Measurements from ENCODE around the gene UBALD2. TPM values are rescaled to one million over a fixed set of nuclear protein-coding genes. Genes with fewer than 3 reads are reported as not detected.
A peak's percentile ranks its signal among the peaks of the same experiment; 100 is the strongest.

The UBALD2 gene
- total RNA-seq, 1 donor from 2014 or later = 18.4 TPM

DNA sequence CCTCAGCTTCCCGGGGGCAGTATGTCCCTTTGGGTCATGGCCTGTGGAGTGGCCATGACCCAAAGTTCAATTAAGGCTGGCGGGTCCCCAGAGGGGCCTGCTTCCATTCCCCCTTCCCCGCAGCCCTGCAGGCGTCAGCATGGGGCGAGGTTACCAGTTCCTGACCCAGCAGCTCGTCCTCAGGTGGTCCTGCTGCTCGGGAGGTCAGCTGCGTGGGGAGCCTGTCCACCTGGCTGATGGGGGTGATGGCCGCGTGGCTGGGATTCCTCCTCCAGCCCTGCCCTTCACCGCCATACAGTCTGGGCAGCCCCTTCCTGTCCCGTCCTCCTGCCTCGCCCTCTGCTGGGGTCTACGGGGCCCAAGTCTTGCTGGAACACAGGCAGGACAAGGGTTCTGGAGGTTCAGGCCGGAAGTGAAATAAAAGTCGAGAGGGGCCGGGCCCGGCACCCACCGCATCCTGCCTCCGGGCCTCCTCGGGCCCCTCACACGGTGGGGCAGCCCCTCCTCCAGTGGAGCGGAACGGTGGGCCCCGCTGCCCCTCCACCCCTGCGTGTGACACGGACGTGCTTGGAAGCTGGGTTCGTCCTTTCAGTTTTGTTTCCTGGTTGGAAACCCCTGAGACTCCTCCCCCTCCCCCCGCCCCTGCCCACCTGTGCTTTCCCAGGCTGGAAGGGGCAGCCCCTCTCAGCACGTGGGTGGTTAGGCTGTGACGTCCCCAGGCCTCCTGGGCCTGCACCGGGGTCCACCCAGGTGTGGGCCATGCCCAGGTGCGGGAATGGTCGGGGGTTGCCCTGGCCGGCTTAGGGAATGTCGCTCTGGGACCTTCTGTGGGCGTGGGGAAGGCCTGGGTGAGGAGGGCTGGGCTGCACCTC, 6.8 kb downstream of the UBALD2 start:
- no peaks in the 10 kb centered on the region for H3K27me3 ChIP-seq
- intact Hi-C loops (cut with DNase I) = no loop called here
- TF ChIP-seq POLR2AphosphoS5 (IDR thresholded peaks at IDR 0.05; ENCODE audit: insufficient read depth in 1 of 2, low read depth in 1 of 2) (peak in 1 of 2 donors; percentile 42), CTCF (IDR thresholded peaks at IDR 0.05) (no peak), POLR2A (IDR thresholded peaks at IDR 0.05) (no peak)
- peaks cover 71% of the 10 kb centered on the region for H3K4me1 ChIP-seq
- peaks cover 0 to 13% of the 10 kb centered on the region in 2 donors for H3K36me3 ChIP-seq
- DNase-seq (ENCODE audit: extremely low spot score in 2 of 2) = no peak
- peak overlapping the region; percentile 56 for H3K27ac ChIP-seq
- no peaks in the 10 kb centered on the region for H3K9me3 ChIP-seq
- H3K4me3 ChIP-seq = peak overlapping the region; percentile 37 to 49

- TF ChIP-seq POLR2AphosphoS5 (IDR thresholded peaks at IDR 0.05; ENCODE audit: insufficient read depth in 1 of 2, low read depth in 1 of 2) = no peak
- TF ChIP-seq CTCF (IDR thresholded peaks at IDR 0.05) = no peak
- TF ChIP-seq POLR2A (IDR thresholded peaks at IDR 0.05) = no peak
- peaks cover 0 to 13% of the 10 kb centered on the region in 2 donors for H3K36me3 ChIP-seq
- no peak for DNase-seq (ENCODE audit: extremely low spot score in 2 of 2)
- peak overlapping the region; percentile 56 for H3K27ac ChIP-seq
- intact Hi-C loops (cut with DNase I) = no loop called here
- no peaks in the 10 kb centered on the region for H3K27me3 ChIP-seq
- no peaks in the 10 kb centered on the region for H3K9me3 ChIP-seq
- H3K4me1 ChIP-seq = peaks cover 66% of the 10 kb centered on the region
- H3K4me3 ChIP-seq = peak overlapping the region; percentile 37 to 49
Measured at GRCh38 chr17:76272541-76273444, 7.6 kb downstream of the UBALD2 start.

DNA sequence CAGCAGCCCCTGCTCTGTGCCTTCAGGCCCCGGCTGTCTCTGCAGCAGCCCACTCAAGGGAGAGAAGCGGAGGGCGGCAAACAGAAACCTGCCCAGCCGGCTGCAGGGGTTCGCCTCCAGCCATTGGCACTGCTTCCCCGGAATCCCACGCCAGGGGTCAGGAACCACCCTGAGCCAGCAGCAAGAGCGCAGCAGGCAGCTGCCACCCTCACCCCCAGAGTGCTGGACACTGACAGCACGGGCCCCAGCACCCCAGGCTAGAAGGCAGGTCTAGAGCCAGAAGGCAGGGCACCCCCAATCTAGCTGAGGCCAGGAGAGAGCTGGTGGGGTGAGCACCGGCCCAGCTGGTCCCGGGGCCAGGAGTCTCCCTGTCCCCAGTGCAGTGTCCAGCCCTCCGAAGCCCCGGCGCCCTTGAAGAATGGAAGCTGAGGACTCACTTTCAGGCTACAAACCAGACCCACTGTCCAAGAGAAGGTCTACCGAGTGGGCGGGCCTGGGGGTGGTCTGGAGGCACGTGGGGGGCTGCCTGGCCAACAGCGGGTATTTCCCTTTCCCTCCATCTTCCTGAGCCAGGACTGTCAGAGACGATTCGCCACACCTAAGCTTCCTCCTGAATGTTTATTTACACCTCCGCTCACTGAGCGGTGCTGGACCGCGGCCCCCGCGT, 8.4 kb downstream of the UBALD2 start:
- Histone ChIP-seq H3K27me3 (no peaks in the 10 kb centered on the region), H3K4me3 (no peak overlapping the region), H3K4me1 (peaks cover 59% of the 10 kb centered on the region), H3K36me3 (peaks cover 0 to 13% of the 10 kb centered on the region in 2 donors), H3K27ac (no peak overlapping the region), H3K9me3 (no peaks in the 10 kb centered on the region)
- intact Hi-C loops (cut with DNase I) = no loop called here
- TF ChIP-seq POLR2AphosphoS5 (IDR thresholded peaks at IDR 0.05; ENCODE audit: insufficient read depth in 1 of 2, low read depth in 1 of 2) (no peak), CTCF (IDR thresholded peaks at IDR 0.05) (no peak), POLR2A (IDR thresholded peaks at IDR 0.05) (no peak)
- no peak for DNase-seq (ENCODE audit: extremely low spot score in 2 of 2)

- Histone ChIP-seq H3K4me1 (peaks cover 51% of the 10 kb centered on the region), H3K4me3 (no peak overlapping the region), H3K27me3 (no peaks in the 10 kb centered on the region), H3K36me3 (peaks cover 0 to 11% of the 10 kb centered on the region in 2 donors), H3K27ac (no peak overlapping the region), H3K9me3 (no peaks in the 10 kb centered on the region)
- intact Hi-C loops (cut with DNase I) = no loop called here
- no peak for DNase-seq (ENCODE audit: extremely low spot score in 2 of 2)
- no peak for TF ChIP-seq POLR2A (IDR thresholded peaks at IDR 0.05)
- no peak for TF ChIP-seq CTCF (IDR thresholded peaks at IDR 0.05)
- no peak for TF ChIP-seq POLR2AphosphoS5 (IDR thresholded peaks at IDR 0.05; ENCODE audit: insufficient read depth in 1 of 2, low read depth in 1 of 2)
Measured at GRCh38 chr17:76274112-76274956, 9.2 kb downstream of the UBALD2 start.

Measured in vagina (tissue), 2 donors.